Measurements from ENCODE around the gene FAM219B. TPM values are rescaled to one million over a fixed set of nuclear protein-coding genes. Genes with fewer than 3 reads are reported as not detected.
A peak's percentile ranks its signal among the peaks of the same experiment; 100 is the strongest.

The FAM219B gene
- total RNA-seq, 4 donors from 2014 or later = 29.3 to 71.8 (median 45.4) TPM

DNA sequence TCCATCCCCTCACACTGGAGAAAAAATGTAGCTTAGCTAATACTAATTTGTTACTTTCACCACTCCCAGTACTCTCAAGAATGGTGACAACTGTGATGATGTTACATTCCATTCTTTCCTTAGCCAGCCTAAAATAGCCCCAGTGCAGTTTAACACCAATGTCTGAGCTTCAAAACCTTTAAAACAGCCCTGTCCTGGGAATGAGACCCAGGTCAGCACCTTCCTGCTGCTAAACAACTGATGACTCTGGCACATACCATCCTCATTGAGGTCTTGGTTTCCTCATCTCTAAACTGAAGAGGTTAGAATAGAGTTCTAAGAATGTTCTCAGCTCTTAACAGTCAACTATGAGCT is 37.3 kb downstream of the FAM219B start:
- H3K27ac ChIP-seq = peak overlapping the region; percentile 94 to 98 (median 96)
- H3K4me3 ChIP-seq = peak overlapping the region in 1 of 4 donors; percentile 39
- peaks cover 0 to 4% (median 0%) of the 10 kb centered on the region in 3 donors for H3K36me3 ChIP-seq
- H3K9me3 ChIP-seq = no peaks in the 10 kb centered on the region
- DNase-seq = no peak
- intact Hi-C loops (cut with DNase I) = no loop called here
- H3K27me3 ChIP-seq = no peaks in the 10 kb centered on the region
- peaks cover 63 to 92% (median 85%) of the 10 kb centered on the region in 3 donors for H3K4me1 ChIP-seq
- no peak for TF ChIP-seq CTCF (IDR thresholded peaks at IDR 0.05)
- TF ChIP-seq POLR2A (IDR thresholded peaks at IDR 0.05) = no peak

DNA sequence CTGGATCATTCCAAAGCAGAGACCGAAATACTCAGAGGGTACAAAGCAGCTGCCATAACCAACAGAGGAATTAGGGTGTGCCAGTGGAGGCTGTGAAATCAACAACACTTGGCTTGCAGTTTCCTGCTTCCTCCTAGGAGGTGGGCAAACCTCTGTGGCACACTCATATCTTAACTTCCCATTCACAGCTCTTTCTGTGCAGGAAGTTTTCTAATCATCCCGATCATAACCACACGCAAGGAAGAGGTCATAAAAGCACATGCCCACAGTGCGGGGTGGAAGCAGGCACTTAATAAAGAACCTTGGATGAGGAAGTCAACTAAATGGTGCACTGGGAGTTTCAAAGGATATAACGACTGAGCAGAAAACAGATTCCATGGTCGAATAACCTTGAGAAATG is 38.6 kb downstream of the FAM219B start:
- H3K36me3 ChIP-seq = peaks cover 0 to 4% (median 0%) of the 10 kb centered on the region in 3 donors
- intact Hi-C loops (cut with DNase I) = no loop called here
- TF ChIP-seq CTCF (IDR thresholded peaks at IDR 0.05) (no peak), POLR2A (IDR thresholded peaks at IDR 0.05) (no peak)
- no peak overlapping the region for H3K4me3 ChIP-seq
- H3K4me1 ChIP-seq = peaks cover 72 to 97% (median 86%) of the 10 kb centered on the region in 3 donors
- H3K9me3 ChIP-seq = no peaks in the 10 kb centered on the region
- no peaks in the 10 kb centered on the region for H3K27me3 ChIP-seq
- 42 to 53% methylated on average over 6 of the region's 6 CpGs for WGBS, 2 donors
- DNase-seq = no peak
- H3K27ac ChIP-seq = peak overlapping the region; percentile 94 to 98 (median 96)

GRCh38 chr15:74867466-74868038 is 39.1 kb downstream of the FAM219B start:
- Histone ChIP-seq H3K27ac (peak overlapping the region; percentile 94 to 98 (median 96)), H3K4me3 (no peak overlapping the region), H3K27me3 (no peaks in the 10 kb centered on the region), H3K4me1 (peaks cover 72 to 98% (median 88%) of the 10 kb centered on the region in 3 donors), H3K36me3 (peaks cover 0 to 4% (median 0%) of the 10 kb centered on the region in 3 donors), H3K9me3 (no peaks in the 10 kb centered on the region)
- WGBS, 2 donors = 36 to 43% methylated on average over 1 of the region's 1 CpG
- no peak for DNase-seq
- intact Hi-C loops (cut with DNase I) = no loop called here
- TF ChIP-seq POLR2A (IDR thresholded peaks at IDR 0.05) (no peak), CTCF (IDR thresholded peaks at IDR 0.05) (no peak)

- Histone ChIP-seq H3K9me3 (no peaks in the 10 kb centered on the region), H3K27me3 (no peaks in the 10 kb centered on the region), H3K36me3 (peaks cover 0 to 9% (median 0%) of the 10 kb centered on the region in 3 donors), H3K4me1 (peaks cover 67 to 83% (median 74%) of the 10 kb centered on the region in 3 donors), H3K4me3 (no peak overlapping the region), H3K27ac (peak overlapping the region; percentile 80 to 97 (median 95))
- TF ChIP-seq POLR2A (IDR thresholded peaks at IDR 0.05) (no peak), CTCF (IDR thresholded peaks at IDR 0.05) (no peak)
- intact Hi-C loops (cut with DNase I) = no loop called here
- no peak for DNase-seq
- 41 to 50% methylated on average over 6 of the region's 6 CpGs for WGBS, 2 donors
Measured at GRCh38 chr15:74866090-74866489, 40.6 kb downstream of the FAM219B start.

GRCh38 chr15:74865316-74865715 is 41.3 kb downstream of the FAM219B start:
- peaks cover 61 to 76% (median 67%) of the 10 kb centered on the region in 3 donors for H3K4me1 ChIP-seq
- no peaks in the 10 kb centered on the region for H3K27me3 ChIP-seq
- intact Hi-C loops (cut with DNase I) = no loop called here
- H3K9me3 ChIP-seq = no peaks in the 10 kb centered on the region
- peaks cover 0 to 10% (median 0%) of the 10 kb centered on the region in 3 donors for H3K36me3 ChIP-seq
- no peak for DNase-seq
- 61 to 70% methylated on average over 2 of the region's 2 CpGs for WGBS, 2 donors
- H3K27ac ChIP-seq = peak overlapping the region; percentile 7 to 97 (median 95)
- TF ChIP-seq POLR2A (IDR thresholded peaks at IDR 0.05) (no peak), CTCF (IDR thresholded peaks at IDR 0.05) (no peak)
- H3K4me3 ChIP-seq = no peak overlapping the region

All from esophagus squamous epithelium (tissue), 5 donors.